CD4-positive, alpha-beta T cell treated with Interleukin-17A for 4 hours (primary cell): ENCODE measurements around the gene STMN3.
A peak's percentile ranks its signal among the peaks of the same experiment; 100 is the strongest.
"Not testable (repeated sequence)": the region's sequence is repeated elsewhere in the genome, so short reads cannot be mapped to it uniquely, and the experiment has no call there.

Source experiments
- DNase-seq: peaks from one replicate; pipeline ENCODE4 v3.0.0-alpha.2; 2020; ENCODE audit warnings: mixed read lengths

Gene STMN3

DNA sequence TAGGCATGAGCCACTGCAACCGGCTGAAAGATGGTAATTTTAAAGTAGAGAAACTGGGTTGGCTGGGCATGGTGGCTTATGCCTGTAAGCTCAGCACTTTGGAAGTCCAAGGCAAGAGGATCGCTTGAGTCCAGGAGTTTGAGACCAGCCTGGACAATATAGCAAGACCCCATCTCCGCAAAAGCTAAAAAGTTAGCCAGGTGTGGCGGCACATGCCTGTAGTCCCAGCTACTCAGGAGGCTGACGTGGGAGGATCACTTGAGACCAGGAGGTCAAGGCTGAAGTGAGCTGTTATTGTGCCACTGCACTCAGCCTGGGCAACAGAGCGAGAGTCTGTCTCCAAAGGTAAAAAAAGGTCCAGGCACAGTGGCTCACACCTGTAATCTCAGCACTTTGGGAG, 22.3 kb downstream of the STMN3 start:
- not testable (repeated sequence) for DNase-seq

DNA sequence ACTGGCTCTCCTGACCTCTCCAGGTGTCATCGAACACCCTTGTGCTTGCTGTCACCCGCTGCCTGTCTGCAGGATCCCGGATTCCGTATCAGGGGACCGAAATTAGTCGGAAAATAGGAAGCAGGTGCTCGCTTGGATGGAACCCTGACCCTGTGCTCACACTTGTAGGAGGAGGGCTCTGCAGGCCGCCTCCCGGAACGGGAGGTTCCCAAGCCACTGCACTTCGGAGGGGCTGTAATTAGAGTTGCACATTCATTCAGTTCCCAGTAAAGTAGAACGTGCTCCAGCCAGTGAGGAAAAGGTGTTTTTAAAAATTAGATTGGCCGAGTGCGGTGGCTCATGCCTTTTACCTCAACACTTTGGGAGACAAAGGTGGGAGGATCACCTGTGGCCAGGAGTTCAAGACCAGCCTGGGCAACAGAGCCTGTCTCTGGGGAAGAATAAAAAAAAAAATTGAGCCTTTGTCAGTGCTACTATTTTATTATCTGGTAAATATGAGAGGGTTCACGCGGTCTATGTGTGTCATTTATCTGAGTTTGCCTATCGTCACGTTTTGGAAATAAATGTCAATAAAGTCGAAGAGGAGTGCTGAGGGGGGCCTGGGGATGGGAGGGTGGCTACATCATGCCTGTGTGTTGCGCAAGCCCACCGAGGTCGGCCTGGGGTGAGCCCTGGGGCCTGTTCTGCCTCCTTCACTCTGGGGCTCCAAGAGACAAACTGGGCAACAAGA, 24.8 kb downstream of the STMN3 start:
- DNase-seq = peak; percentile 68

DNA sequence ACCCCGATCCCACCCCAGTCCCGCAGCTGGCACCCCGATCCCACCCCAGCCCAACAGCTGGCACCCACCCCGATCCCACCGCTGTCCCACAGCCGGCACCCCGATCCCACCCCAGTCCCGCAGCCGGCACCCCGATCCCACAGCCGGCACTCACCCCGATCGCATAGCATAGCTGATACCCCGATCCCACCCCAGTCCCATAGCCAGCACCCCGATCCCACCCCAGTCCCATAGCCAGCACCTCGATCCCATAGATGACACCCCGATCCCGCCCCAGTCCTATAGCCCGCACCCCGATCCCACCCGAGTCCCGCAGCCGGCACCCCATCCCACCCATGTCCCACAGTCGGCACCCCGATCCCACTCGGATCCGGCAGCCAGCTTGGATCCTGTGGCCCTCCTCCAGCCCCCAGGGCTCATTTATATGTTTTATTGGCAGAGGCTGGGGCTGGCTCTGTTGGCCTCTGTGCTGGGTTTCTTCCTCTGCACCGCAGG, 25.4 kb downstream of the STMN3 start:
- DNase-seq = no peak

DNA sequence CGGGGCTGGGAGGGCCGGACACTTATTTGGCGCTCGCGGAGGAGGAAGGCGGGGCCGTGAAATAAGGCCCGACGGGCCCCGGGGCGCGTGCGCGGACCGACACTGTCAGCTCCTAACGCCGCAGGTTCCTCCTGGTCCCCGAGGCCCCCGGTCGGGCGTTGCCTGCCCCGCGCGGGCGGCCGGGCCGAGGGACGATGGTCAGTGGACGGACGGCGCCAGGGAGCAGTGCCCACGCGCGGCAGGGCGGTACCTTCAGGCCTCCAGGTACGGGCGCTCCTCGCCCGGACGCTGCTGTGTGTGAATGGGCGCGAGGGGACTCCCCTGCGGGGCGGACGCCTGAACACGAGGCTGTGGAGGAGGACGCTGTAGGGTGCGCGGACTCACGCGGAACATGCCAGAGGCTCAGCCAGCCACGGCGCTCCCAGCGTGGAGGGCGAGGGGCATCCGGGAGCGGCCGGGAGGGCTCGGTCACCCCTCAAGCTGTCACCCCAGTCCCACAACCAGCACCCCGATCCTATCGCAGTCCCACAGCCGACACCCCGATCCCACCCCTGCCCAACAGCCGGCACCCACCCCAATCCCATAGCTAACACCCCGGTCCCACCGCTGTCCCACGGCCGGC, 26.0 kb downstream of the STMN3 start:
- DNase-seq = peak; percentile 96

DNA sequence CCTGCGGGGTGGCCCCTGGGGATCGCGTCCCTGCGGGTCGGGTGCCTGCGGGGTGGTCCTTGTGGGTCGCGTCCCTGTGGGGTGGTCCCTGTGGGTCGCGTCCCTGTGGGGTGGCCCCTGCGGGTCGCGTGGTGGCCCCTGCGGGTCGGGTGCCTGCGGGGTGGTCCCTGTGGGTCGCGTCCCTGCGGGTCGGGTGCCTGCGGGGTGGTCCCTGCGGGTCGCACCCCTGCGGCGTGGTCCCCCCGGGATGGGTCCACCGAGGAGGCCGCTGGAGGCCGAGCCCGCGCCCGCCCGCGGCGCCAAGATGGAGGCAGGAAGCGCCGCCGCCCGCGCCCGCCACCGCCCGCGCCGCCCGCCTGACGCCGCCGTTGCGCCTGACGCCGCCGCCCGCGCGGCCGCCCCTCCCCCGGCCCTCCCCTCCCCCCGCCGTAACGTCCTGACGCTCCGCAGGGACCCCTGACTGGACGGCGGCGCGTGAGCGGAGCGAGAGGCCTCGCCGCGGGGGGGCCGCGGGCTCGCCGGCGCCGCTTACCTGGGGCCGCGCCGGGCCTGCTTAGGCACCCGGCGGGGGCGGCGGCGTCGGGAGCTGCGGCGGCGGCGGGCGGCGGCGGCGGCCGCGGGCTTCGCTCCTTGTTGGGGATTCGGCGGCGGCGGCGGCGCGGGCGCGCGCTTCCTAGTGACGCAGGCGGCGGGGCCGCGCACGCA, 26.6 kb downstream of the STMN3 start, which contains the start of gene GMEB2:
Gene GMEB2, minus strand, starts transcription at position 678 of the 705 bp plus-strand sequence. CDS start 7,704 bp downstream, outside the sequence.
- peak; percentile 92 for DNase-seq

DNA sequence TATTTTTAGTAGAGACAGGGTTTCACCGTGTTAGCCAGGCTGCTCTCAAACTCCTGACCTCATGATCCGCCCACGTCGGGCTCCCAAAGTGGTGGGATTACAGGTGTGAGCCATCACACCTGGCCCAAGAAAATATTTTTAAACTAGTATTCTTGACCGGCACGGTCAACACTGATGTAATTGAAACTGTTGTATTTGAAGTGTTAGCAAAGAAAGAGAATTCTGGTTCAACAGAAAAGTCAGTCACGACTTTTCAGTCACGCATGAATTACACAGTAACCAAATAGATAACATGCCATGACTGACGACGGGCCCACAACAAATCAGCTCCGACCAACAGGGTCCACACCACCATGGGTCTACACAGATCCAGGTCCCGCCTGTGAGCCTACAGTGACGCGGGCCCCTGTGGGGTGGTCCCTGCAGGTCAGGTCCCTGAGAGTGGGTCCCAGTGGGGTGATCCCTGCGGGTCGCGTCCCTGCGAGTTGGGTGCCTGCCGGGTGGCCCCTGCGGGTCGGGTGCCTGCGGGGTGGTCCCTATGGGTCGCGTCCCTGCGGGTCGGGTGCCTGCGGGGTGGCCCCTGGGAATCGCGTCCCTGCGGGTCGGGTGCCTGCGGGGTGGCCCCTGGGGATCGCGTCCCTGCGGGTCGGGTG, 27.3 kb downstream of the STMN3 start:
- peak; percentile 26 for DNase-seq

DNA sequence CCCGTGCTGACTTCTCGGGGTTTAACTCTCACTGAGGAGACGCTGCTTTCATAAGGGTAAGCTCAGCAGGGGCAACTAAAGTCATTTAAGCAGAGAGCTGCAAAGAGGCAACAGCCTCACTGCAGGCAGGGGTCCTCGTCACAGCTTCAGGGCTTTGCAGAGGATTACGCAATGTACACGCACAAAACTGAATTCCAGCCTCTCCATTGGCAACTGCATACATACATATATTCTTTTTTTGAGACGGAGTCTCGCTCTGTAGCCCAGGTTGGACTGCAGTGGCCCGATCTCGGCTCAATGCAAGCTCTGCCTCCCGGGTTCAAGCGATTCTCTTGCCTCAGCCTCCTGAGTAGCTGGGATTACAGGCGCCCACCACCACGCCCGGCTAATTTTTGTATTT, 28.7 kb downstream of the STMN3 start:
- DNase-seq = no peak

DNA sequence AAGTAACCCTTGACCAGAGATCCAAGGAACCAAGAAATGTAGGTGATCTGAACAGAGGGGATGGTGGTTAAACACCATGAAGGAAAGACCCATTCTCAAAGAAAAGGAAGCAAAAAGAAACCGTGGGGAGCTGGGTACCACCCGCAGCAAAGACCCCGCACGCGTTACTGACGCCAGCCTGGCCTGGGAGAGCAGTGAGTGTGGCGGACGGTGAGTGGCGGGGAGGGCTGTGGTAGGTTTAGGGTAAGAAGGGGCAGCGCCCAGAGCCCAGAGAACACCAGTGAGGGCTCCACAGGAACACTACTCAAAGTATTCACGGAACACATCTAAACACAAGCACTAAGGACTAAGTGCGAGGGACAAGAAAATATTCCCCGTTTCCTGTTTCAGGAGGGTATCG, 30.5 kb downstream of the STMN3 start:
- DNase-seq = no peak

DNA sequence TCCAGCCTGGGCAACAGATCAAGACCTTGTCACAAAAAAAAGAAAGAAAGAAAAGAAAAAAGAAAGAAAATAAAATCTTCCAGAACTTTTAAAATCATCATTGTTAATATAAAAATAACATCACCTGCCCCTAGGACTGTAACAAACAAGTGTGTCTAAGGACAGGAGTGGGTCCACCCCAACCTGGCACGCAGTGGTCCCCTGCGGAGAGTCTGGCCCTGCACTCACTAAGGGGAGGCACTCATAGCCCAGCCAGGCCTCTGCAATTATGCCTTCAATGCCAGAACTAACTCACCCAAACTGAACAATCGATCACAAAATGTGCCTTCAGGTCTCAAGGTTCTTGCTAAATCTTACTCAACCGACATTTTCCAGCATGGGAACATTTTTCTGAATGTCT, 31.1 kb downstream of the STMN3 start:
- no peak for DNase-seq

DNA sequence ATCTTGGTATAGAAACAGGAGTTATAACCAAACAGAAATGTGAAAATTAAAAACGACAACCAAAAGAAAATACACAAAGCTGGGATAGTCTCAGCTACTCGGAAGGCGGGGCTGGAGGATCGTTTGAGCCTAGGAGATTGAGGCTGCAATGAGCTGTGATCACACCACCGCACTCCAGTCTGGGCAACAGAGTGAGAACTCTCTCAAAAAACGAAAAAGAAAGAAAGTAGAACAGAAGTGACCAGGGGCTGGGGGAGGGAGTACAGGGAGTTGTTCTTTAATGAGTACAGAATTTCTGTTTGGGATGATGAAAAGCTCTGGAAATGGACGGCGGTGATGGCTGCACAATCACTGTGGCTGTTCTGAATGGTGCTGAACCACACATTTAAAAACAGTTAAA, 32.2 kb downstream of the STMN3 start:
- no peak for DNase-seq

DNA sequence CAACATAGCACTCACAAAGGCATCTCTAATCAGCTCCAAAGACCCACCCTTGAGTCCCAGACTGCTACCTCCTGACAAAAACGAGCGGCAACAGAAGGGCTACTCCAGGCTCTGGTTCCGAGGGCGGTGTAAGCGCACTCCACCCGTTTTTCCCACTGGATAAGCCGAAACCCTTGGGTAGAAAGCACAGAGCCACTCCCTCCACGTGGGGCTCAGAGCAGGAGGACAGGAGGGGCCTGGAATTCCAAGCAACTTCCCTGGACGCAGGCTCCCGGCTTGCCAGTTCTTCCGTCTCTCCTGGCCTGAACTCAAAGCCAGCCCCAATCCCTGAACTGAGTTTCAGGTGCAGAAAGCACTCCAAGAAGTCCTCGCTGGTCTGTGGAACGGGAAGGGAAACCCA, 33.7 kb downstream of the STMN3 start:
- DNase-seq = no peak

DNA sequence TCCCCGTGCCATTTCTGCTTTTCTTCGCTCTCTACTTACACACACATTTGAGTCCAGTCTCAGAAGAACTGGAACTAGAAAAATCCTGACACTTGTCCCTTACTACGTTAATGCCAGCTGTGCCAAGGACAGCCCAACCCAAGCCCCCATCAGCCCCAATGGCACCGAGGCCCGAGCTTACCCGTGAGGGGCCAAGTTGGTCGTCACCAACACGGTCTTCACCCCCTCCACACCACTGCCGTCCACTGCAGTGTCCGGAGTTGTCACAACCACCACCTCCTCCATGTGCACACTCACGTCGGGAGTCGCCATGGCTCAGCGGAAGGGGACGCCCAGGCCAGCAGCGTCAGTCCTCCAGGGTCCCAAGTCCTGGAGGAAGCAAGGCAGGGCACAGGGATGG, 34.1 kb downstream of the STMN3 start:
- no peak for DNase-seq

DNA sequence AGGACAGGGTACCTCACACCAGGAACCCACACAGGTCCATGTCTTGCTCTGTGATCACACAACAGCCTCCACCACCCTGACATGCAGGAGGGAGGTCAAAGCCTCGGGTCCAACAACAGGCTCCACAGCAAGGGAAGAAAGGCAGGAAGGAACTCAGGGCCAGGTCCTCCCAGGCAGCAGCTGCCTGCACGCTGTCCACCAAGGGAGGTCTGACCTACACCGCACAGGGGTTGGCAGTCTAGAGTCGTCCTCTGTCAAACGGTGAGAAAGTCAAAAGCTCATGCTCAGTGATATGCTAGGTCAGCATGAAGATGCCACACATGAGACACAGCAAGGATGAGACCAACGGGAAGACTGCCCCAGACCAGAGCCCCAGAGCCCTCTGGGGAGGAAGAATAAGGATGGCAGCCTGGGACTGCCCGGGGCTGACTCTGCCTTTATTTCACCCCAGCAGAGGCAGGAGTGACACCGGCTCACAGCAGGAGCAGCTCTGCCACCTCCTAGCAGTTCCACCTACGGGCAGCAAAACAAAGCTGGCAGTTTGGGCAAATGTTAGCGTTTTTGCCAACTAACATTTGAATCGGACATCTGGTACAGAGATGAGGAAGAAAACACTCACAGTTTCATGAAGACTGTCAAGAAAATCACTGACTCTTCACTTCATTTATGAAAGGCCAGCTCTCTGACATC, 34.8 kb downstream of the STMN3 start:
- no peak for DNase-seq

DNA sequence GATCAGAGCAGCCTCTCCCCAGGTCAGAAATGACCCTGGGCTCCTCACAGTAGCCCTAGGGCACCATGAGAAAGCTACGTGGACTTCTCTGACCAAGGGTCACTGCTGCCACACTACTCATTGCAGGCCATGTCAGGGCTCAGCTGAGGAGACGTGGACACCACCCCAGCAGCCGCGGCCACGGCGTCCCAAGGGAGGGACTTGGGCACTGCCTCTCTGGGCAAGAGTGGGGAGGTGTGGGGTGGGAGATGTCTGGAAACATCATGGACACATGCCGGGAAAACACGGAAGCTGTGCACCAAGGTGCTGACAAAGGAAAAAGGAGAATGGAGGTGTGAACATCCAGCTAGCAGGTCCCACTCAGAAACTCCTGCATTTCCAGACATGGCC, 35.4 kb downstream of the STMN3 start:
- no peak for DNase-seq

DNA sequence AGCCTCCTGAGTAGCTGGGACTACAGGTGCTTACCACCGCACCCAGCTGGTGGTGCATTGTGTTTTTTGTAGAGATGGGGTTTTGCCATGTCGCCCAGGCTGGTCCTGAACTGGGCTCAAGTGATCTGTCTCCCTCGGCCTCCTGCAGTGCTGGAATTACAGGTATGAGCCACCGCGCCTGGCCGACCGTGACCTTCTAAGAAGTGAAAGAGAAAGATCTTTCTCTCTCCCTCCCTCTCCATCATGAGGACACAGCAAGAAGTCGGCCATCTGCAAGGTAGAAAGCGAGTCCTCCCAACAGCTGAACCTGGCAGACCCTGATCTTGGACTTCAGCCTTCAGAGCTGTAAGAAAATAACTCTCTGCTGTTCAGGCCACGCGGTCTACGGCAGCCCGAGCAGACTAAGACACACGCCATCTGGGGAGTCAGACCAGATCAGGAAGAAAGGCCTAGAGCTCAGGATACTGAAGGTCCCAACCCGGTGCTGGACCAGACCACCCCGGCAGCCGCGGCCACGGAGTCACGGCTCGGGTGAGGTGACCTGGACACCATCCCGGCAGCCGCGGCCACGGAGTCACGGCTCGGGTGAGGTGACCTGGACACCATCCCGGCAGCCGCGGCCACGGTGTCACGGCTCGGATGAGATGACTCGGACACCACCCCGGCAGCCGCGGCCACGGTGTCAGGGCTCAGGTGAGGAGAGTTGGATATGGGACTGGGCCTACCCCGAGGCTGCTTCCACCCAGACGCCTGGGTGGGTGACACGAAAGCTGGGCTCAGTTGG, 35.9 kb downstream of the STMN3 start:
- DNase-seq = no peak

DNA sequence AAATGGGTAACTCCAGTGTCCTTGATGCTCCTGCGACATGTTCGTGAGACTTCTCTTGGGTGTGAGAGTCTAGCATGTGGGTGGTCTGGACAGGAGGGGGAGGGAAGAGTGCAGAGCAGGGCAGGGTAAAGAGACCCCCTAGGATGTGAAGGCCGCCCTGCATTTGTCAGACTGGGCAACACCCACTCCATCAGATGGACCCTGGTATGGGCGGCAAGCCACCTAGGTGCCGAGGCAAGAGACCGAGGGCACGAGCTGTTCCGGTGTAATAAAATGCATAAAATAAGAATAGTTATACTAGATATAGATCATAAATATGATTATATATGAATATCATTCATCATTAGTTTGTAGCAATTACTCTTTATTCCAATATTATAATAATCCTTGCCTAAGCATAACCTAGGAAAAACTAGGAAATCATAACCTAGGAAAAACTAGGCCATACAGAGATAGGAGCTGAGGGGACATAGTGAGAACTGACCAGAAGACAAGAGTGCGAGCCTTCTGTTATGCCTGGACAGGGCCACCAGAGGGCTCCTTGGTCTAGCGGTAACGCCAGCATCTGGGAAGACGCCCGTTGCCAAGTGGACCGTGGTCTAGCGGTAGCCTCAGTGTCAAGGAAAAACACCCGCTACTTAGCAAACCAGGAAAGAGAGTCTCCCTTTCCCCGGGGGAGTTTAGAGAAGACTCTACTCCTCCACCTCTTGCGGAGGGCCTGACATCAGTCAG, 39.2 kb downstream of the STMN3 start:
- not testable (repeated sequence) for DNase-seq

DNA sequence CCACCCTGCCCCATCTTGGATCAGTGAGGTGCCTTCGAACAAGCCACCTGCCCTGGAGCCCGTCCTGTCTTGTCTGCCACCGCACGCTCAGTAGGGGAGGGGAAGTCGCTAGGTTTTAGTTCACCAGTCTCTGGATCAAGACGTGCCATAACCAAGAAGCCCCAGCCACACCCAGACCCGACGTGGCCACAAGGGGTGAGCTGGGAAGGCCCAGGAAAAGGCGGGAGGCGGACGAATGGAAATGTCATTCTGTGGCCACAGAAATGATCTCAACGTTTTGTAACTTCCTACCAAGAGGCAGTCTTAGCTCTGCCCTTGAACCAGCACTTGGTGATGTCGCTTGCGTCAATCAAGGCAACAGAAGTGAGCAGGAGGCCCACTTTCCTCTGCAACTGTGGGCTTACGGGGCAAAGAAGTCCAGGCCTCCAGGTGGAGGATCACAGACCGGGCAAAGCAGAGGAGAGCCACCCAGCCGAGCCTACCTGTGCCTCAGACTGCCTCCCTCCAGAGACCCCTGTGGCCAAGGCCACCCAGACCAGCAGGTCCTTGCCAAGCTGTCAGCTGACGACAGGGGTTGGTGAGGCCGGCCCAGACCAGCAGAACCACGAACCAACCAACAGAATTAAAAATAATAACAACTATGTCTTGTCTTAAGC, 40.8 kb downstream of the STMN3 start:
- DNase-seq = no peak

DNA sequence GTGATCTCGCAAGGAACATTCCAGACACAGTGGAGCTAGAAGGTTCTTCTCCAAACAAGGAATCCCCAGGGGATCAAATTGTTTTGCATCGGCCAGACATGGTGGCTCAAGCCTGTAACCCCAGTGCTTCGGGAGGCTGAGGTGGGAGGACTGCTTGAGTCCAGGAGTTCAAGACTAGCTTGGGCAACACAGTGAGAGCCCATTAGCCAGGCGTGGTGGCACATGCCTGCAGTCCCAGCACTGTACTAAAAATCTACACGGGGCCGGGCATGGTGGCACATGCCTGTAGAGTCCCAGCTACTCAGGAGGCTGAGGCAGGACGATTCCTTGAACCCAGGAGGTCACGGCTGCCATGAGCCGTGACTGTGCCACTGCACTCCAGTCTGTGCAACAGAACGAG, 41.6 kb downstream of the STMN3 start:
- DNase-seq = no peak

DNA sequence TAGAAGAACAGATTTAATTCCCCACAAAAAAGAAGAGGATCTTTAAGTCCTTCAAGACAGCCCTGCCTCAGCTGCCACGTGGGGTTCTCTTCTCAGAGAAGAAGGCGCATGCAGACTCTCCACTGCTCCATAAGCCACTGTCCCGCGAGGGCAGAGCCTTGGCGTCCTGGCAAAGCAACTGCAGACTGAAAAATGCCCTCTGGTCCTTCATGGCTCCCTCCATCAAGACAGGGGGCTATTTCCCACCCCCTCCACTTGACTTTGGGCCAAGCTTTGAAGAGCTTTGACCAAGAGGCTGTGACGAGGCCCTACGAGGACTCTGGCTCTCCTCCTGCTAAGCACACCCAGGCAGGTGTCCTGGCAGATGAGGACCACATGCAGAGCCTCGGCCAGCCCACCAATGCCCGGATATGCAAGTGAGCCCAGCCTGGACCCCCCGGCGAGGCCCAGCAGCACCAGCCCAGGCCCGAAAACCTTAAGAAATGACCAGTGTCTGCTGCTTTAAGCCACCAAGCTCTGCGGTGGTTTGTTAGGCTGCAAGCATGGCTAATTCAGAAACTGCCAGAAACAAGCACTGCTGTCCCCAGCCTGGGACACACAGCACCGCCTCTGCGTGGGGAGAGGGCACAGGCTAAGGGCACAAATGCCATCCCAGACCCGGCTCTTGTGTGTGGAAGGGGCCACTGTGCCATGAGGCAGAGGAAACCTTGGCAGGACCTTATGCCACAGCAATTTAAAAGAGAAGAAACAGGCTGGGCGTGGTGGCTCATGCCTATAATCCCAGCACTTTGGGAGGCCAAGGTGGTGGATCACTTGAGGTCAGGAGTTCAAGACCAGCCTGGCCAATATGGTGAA, 42.4 kb downstream of the STMN3 start:
- DNase-seq = no peak

DNA sequence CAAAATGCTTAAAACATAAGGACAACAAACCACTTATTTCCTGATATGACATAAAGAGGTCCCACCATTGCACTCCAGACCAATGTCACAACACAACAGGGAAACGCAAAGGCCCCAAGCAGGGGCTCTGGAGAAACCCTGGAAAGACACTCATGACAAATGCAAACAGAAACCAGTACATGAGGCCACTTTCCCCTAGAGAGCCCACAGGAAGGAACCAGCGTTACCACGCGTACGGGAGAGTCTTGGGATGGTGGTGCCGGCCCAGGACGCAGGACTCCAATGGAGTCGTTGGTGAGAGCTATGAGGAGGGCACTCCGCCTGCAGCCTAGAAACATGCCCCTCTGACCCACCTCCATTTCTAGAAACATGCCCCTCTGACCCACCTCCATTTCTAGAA, 46.5 kb downstream of the STMN3 start:
- no peak for DNase-seq
